ENCODE results near the gene B4GALNT1.

- TF ChIP-seq SNAI2 (CRISPR knock-in tag; IDR thresholded peaks at IDR 0.05), result no peak
- TF ChIP-seq BACH2 (CRISPR knock-in tag; IDR thresholded peaks at IDR 0.05; ENCODE audit: borderline replicate concordance), result no peak
- no peak for TF ChIP-seq TCF4 (CRISPR knock-in tag; IDR thresholded peaks at IDR 0.05; ENCODE audit: borderline replicate concordance)
- TF ChIP-seq ARNTL (CRISPR knock-in tag; IDR thresholded peaks at IDR 0.05; ENCODE audit: borderline replicate concordance, low read depth), result no peak
- TF ChIP-seq, protein P1, sequence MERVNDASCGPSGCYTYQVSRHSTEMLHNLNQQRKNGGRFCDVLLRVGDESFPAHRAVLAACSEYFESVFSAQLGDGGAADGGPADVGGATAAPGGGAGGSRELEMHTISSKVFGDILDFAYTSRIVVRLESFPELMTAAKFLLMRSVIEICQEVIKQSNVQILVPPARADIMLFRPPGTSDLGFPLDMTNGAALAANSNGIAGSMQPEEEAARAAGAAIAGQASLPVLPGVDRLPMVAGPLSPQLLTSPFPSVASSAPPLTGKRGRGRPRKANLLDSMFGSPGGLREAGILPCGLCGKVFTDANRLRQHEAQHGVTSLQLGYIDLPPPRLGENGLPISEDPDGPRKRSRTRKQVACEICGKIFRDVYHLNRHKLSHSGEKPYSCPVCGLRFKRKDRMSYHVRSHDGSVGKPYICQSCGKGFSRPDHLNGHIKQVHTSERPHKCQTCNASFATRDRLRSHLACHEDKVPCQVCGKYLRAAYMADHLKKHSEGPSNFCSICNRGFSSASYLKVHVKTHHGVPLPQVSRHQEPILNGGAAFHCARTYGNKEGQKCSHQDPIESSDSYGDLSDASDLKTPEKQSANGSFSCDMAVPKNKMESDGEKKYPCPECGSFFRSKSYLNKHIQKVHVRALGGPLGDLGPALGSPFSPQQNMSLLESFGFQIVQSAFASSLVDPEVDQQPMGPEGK (CRISPR knock-in tag; IDR thresholded peaks at IDR 0.05; ENCODE audit: borderline replicate concordance), result no peak
- no peak for TF ChIP-seq ZNF70 (CRISPR knock-in tag; IDR thresholded peaks at IDR 0.05)
- TF ChIP-seq RARB (CRISPR knock-in tag; IDR thresholded peaks at IDR 0.05), result no peak
- TF ChIP-seq ZFP30 (CRISPR knock-in tag; IDR thresholded peaks at IDR 0.05), result no peak
- no peak for TF ChIP-seq ZC3H10 (CRISPR knock-in tag; IDR thresholded peaks at IDR 0.05)
- no peak for TF ChIP-seq ZNF565 (CRISPR knock-in tag; conservative IDR thresholded peaks at IDR 0.05; ENCODE audit: low read depth)
These were observed 24.7 kb upstream of the B4GALNT1 start for GRCh38 chr12:57657744-57658143.
